H9 (cell line): ENCODE measurements around the gene VTN. TPM values are rescaled to one million over a fixed set of nuclear protein-coding genes. Genes with fewer than 3 reads are reported as not detected.

Source experiments
- DNase-seq: peaks from one replicate; pipeline ENCODE4 v3.0.0-alpha.2; 2017
- H2AFZ ChIP-seq: one replicate; pipeline ENCODE4 v1.6.1; 2013; ENCODE audit warnings: mild to moderate bottlenecking, low read length, control low read depth, moderate library complexity
- H2AK5ac ChIP-seq: 2 replicates; pipeline ENCODE4 v1.6.1; 2013; ENCODE audit warnings: low read length, control low read depth, mixed read lengths; ENCODE audit not compliant: insufficient read length
- H2BK120ac ChIP-seq: one replicate; pipeline ENCODE4 v1.6.1; 2013; ENCODE audit warnings: low read depth, mild to moderate bottlenecking, low read length, control low read depth, inconsistent platforms; ENCODE audit not compliant: poor library complexity, severe bottlenecking
- H2BK12ac ChIP-seq: 2 replicates; pipeline ENCODE4 v1.6.1; 2013; ENCODE audit warnings: low read length, control low read depth, mixed read lengths, low read depth; ENCODE audit not compliant: insufficient read length
- H2BK15ac ChIP-seq: 2 replicates; pipeline ENCODE4 v1.6.1; 2013; ENCODE audit warnings: low read depth, low read length, control low read depth
- H2BK20ac ChIP-seq: one replicate; pipeline ENCODE4 v1.6.1; 2013; ENCODE audit warnings: low read depth, mild to moderate bottlenecking, low read length, control low read depth, inconsistent platforms; ENCODE audit not compliant: poor library complexity, severe bottlenecking
- H2BK5ac ChIP-seq: 2 replicates; pipeline ENCODE4 v1.6.1; 2013; ENCODE audit warnings: low read length, control low read depth, mixed read lengths; ENCODE audit not compliant: insufficient read length
- H3K14ac ChIP-seq: 2 replicates; pipeline ENCODE4 v1.6.1; 2013; ENCODE audit warnings: low read length, control low read depth; ENCODE audit not compliant: insufficient read depth
- H3K18ac ChIP-seq: 2 replicates; pipeline ENCODE4 v1.6.1; 2013; ENCODE audit warnings: low read depth, mild to moderate bottlenecking, mixed read lengths, low read length, control low read depth; ENCODE audit not compliant: insufficient read length
- H3K23ac ChIP-seq: 2 replicates; pipeline ENCODE4 v1.6.1; 2013; ENCODE audit warnings: low read length, control low read depth, mixed read lengths, low read depth; ENCODE audit not compliant: insufficient read length
- H3K23me2 ChIP-seq: 2 replicates; pipeline ENCODE4 v1.6.1; 2013; ENCODE audit warnings: low read depth, mild to moderate bottlenecking, mixed read lengths, low read length, control low read depth; ENCODE audit not compliant: insufficient read length, poor library complexity, severe bottlenecking
- H3K27ac ChIP-seq: 2 replicates; pipeline ENCODE4 v1.5.1; 2013; ENCODE audit warnings: low read length, control low read depth, mixed read lengths, low read depth; ENCODE audit not compliant: insufficient read length
- H3K27me3 ChIP-seq: 2 replicates; pipeline ENCODE4 v1.6.1; 2013; ENCODE audit warnings: low read length, control low read depth, inconsistent platforms; ENCODE audit not compliant: insufficient read depth
- H3K4ac ChIP-seq: 2 replicates; pipeline ENCODE4 v1.6.1; 2013; ENCODE audit warnings: low read depth, mild to moderate bottlenecking, control low read depth, inconsistent platforms, low read length, moderate library complexity
- H3K4me1 ChIP-seq: 2 replicates; pipeline ENCODE4 v1.6.1; 2013; ENCODE audit warnings: low read length, control low read depth, inconsistent platforms; ENCODE audit not compliant: insufficient read depth
- H3K4me2 ChIP-seq: 2 replicates; pipeline ENCODE4 v1.6.1; 2013; ENCODE audit warnings: low read length, control low read depth, mixed read lengths; ENCODE audit not compliant: insufficient read length, insufficient read depth
- H3K56ac ChIP-seq: 2 replicates; pipeline ENCODE4 v1.6.1; 2013; ENCODE audit warnings: low read depth, mild to moderate bottlenecking, mixed read lengths, low read length, control low read depth; ENCODE audit not compliant: insufficient read length
- H3K79me1 ChIP-seq: 2 replicates; pipeline ENCODE4 v1.6.1; 2013; ENCODE audit warnings: low read depth, mild to moderate bottlenecking, moderate library complexity, low read length, control low read depth, inconsistent platforms; ENCODE audit not compliant: insufficient read depth, poor library complexity, severe bottlenecking
- H3K79me2 ChIP-seq: 2 replicates; pipeline ENCODE4 v1.6.1; 2013; ENCODE audit warnings: low read length, control low read depth, inconsistent platforms; ENCODE audit not compliant: insufficient read depth
- H3K9ac ChIP-seq: 2 replicates; pipeline ENCODE4 v1.6.1; 2013; ENCODE audit warnings: low read length, control low read depth, mixed read lengths; ENCODE audit not compliant: insufficient read length; ENCODE audit errors: extremely low read depth
- H3K9me3 ChIP-seq: one replicate; pipeline ENCODE4 v1.6.1; 2013; ENCODE audit warnings: low read depth, low read length, inconsistent platforms; ENCODE audit not compliant: control insufficient read depth
- H3T11ph ChIP-seq: one replicate; pipeline ENCODE4 v1.6.1; 2013; ENCODE audit warnings: mild to moderate bottlenecking, low read length, control low read depth, inconsistent platforms
- H4K20me1 ChIP-seq: one replicate; pipeline ENCODE4 v1.6.1; 2013; ENCODE audit not compliant: control insufficient read depth, insufficient read length, insufficient read depth
- H4K5ac ChIP-seq: 2 replicates; pipeline ENCODE4 v1.6.1; 2013; ENCODE audit warnings: low read depth, mild to moderate bottlenecking, mixed read lengths, low read length, control low read depth; ENCODE audit not compliant: insufficient read length
- H4K8ac ChIP-seq: replicated peaks from 2 replicates; pipeline ENCODE4 v1.6.1; 2013; ENCODE audit warnings: low read length, control low read depth, mixed read lengths, low read depth; ENCODE audit not compliant: insufficient read length
- H4K91ac ChIP-seq: 2 replicates; pipeline ENCODE4 v1.6.1; 2013; ENCODE audit warnings: low read depth, mild to moderate bottlenecking, moderate library complexity, mixed read lengths, low read length, control low read depth; ENCODE audit not compliant: insufficient read length
- H3K27ac Mint-ChIP-seq, 3 experiments: 2 replicates in 2 of 3; 3 replicates in 1 of 3; pipeline ENCODE4 v1.8.0; 2020 to 2021; ENCODE audit warnings: mixed read lengths in 3 of 3, mild to moderate bottlenecking in 1 of 3, moderate library complexity in 1 of 3
- H3K27me3 Mint-ChIP-seq: 2 replicates; pipeline ENCODE4 v1.8.0; 2021; ENCODE audit warnings: low read depth, mild to moderate bottlenecking, moderate library complexity, mixed read lengths
- H3K36me3 Mint-ChIP-seq, 3 experiments: 2 replicates in 2 of 3; 3 replicates in 1 of 3; pipeline ENCODE4 v1.8.0; 2020 to 2021; ENCODE audit warnings: low read depth in 3 of 3, mixed read lengths in 3 of 3; ENCODE audit not compliant: insufficient read depth in 1 of 3
- H3K4me1 Mint-ChIP-seq, 2 experiments: 2 replicates each; pipeline ENCODE4 v1.8.0; 2020; ENCODE audit warnings: mixed read lengths in 2 of 2
- H3K4me3 Mint-ChIP-seq, 2 experiments: 2 replicates in 1 of 2; 3 replicates in 1 of 2; pipeline ENCODE4 v1.8.0; 2020 to 2021; ENCODE audit warnings: mild to moderate bottlenecking in 2 of 2, mixed read lengths in 2 of 2, moderate library complexity in 1 of 2
- H3K9me3 Mint-ChIP-seq, 2 experiments: 2 replicates in 1 of 2; 3 replicates in 1 of 2; pipeline ENCODE4 v1.8.0; 2020; ENCODE audit warnings: mild to moderate bottlenecking in 2 of 2, mixed read lengths in 2 of 2, moderate library complexity in 1 of 2
- WGBS: extraction: QIAGEN DNeasy Blood & Tissue Kit; methylation state at CpG from one replicate; pipeline ENCODE4 v1.1.7; 2013; ENCODE audit warnings: missing lambda C conversion rate, low lambda C conversion rate, mixed read lengths; ENCODE audit not compliant: insufficient read length; ENCODE audit errors: extremely low coverage; 5-methylcytosine and 5-hydroxymethylcytosine counted together
- total RNA-seq: library from RNA; stranded (reverse); gene quantifications from 2 replicates; pipeline ENCODE4 v1.2.1, GENCODE V29; 2021
- TF ChIP-seq, protein P1 (sequence below): fragments of 200-600 bp; sonication (generic); conservative IDR thresholded peaks from 3 replicates; pipeline ENCODE4 v1.8.0; 2021; ENCODE audit warnings: antibody characterized with exemption, mild to moderate bottlenecking

The VTN gene
- total RNA-seq, 1 experiment from 2014 or later, result not detected

DNA sequence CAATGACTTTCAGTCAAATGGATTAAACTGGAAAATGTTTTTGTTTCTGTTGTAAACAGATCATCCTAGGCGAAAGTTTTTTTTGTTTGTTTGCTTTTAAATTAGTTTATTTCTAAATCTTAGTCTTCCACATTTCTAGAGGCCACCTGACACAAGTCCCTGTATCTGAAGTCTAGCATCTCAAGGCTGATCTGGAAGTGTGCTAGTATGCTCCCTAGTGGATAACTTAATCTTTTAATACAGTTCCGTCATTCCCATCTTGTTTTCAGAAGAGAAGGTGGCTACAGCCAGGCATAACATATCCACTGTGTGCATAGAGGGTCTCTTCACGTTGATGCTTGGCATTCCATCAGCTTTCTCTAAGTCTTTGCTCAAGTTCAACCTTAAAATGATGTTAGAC is 42.4 kb downstream of the VTN start:
- H3K18ac ChIP-seq, result no peak overlapping the region
- H3K56ac ChIP-seq, result no peak overlapping the region
- H4K8ac ChIP-seq, result no peak overlapping the region
- H2BK5ac ChIP-seq, result no peak overlapping the region
- H3K79me2 ChIP-seq, result peaks cover 23% of the 10 kb centered on the region; the same call in 1 of the 2 replicates
- no peak overlapping the region for H3T11ph ChIP-seq
- no peaks in the 10 kb centered on the region for H3K9me3 ChIP-seq
- H2BK15ac ChIP-seq, result no peak overlapping the region
- no peaks in the 10 kb centered on the region for H3K27me3 ChIP-seq
- H3K27ac ChIP-seq, result no peak overlapping the region
- Mint-ChIP-seq H3K4me1 (peaks cover 5 to 6% of the 10 kb centered on the region in 2 experiments), H3K4me3 (no peak overlapping the region), H3K36me3 (peaks cover 22 to 44% (median 40%) of the 10 kb centered on the region in 3 experiments; a peak in 6 of 7 replicates), H3K9me3 (no peaks in the 10 kb centered on the region), H3K27ac (no peak overlapping the region), H3K27me3 (no peaks in the 10 kb centered on the region)
- peaks cover 9% of the 10 kb centered on the region for H3K79me1 ChIP-seq
- TF ChIP-seq, protein P1, sequence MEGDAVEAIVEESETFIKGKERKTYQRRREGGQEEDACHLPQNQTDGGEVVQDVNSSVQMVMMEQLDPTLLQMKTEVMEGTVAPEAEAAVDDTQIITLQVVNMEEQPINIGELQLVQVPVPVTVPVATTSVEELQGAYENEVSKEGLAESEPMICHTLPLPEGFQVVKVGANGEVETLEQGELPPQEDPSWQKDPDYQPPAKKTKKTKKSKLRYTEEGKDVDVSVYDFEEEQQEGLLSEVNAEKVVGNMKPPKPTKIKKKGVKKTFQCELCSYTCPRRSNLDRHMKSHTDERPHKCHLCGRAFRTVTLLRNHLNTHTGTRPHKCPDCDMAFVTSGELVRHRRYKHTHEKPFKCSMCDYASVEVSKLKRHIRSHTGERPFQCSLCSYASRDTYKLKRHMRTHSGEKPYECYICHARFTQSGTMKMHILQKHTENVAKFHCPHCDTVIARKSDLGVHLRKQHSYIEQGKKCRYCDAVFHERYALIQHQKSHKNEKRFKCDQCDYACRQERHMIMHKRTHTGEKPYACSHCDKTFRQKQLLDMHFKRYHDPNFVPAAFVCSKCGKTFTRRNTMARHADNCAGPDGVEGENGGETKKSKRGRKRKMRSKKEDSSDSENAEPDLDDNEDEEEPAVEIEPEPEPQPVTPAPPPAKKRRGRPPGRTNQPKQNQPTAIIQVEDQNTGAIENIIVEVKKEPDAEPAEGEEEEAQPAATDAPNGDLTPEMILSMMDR, result 0 out of 3 replicates have a peak, but pooled peaks have one; percentile 9
- no peak overlapping the region for H3K4ac ChIP-seq
- no peak overlapping the region for H3K4me2 ChIP-seq
- no CpG with 5 or more reads among the region's 3 CpGs for WGBS
- no peak overlapping the region for H3K23ac ChIP-seq
- H4K20me1 ChIP-seq, result peaks cover 3% of the 10 kb centered on the region
- H2AFZ ChIP-seq, result no peak overlapping the region
- no peak overlapping the region for H3K9ac ChIP-seq
- H3K14ac ChIP-seq, result no peak overlapping the region
- H3K4me1 ChIP-seq, result no peaks in the 10 kb centered on the region
- DNase-seq, result peak; percentile 18
- no peak overlapping the region for H4K91ac ChIP-seq
- no peaks in the 10 kb centered on the region for H3K23me2 ChIP-seq
- H2BK20ac ChIP-seq, result no peak overlapping the region
- H2AK5ac ChIP-seq, result no peak overlapping the region
- no peak overlapping the region for H2BK12ac ChIP-seq
- no peak overlapping the region for H4K5ac ChIP-seq
- no peak overlapping the region for H2BK120ac ChIP-seq
